Cardiac muscle cell (in vitro differentiated cells and primary cell): ENCODE measurements around the gene CC2D1B. TPM values are rescaled to one million over a fixed set of nuclear protein-coding genes. Genes with fewer than 3 reads are reported as not detected.

Experiments used
- DNase-seq, 2 donors: peaks; one replicate each; pipeline versions ENCODE4 v3.0.0 to v3.0.0-alpha.2; 2010 to 2017; ENCODE audit warnings: low read depth in 1 of 2, low spot score in 1 of 2
- H3K27ac ChIP-seq: fragments of 200-600 bp; sonication (generic); 2 replicates; pipeline ENCODE4 v1.5.1; 2016
- H3K27me3 ChIP-seq: fragments of 200-600 bp; sonication (generic); 2 replicates; pipeline ENCODE4 v1.6.0; 2016; ENCODE audit warnings: control low read depth
- H3K36me3 ChIP-seq: fragments of 200-600 bp; sonication (generic); 2 replicates; pipeline ENCODE4 v1.5.1; 2016; ENCODE audit warnings: control low read depth
- H3K4me1 ChIP-seq: fragments of 200-600 bp; sonication (generic); 2 replicates; pipeline ENCODE4 v1.8.1; 2017; ENCODE audit warnings: low read depth, mild to moderate bottlenecking, mixed run types
- H3K4me3 ChIP-seq: fragments of 200-600 bp; sonication (generic); 2 replicates; pipeline ENCODE4 v1.5.1; 2016; ENCODE audit warnings: mild to moderate bottlenecking
- H3K9me3 ChIP-seq: fragments of 200-600 bp; sonication (generic); 2 replicates; pipeline ENCODE4 v1.5.1; 2017; ENCODE audit warnings: low read depth, mild to moderate bottlenecking, control low read depth
- CTCF ChIP-seq: IDR thresholded peaks from 2 replicates; pipeline ENCODE4 v1.5.1; 2012; ENCODE audit warnings: low read depth, mild to moderate bottlenecking, low read length
- polyA plus RNA-seq: library from polyadenylated mRNA; unstranded; fragments of >200 nt; fragmentation: Nextera tagmentation; extraction: Ambion mirVana; gene quantifications from 2 replicates; pipeline ENCODE4 v1.2.1, GENCODE V29; 2016
- total RNA-seq: library from RNA; depleted of rRNA; stranded (reverse); fragments of >200 nt; gene quantifications from 2 replicates; pipeline ENCODE4 v1.2.3, GENCODE V29; 2016

The CC2D1B gene
- total and polyA plus RNA-seq, 2 experiments from 2014 or later: 14.4 to 15.0 TPM

- Histone ChIP-seq H3K4me1 (peaks cover 9% of the 10 kb centered on the region), H3K27me3 (no peaks in the 10 kb centered on the region), H3K9me3 (no peaks in the 10 kb centered on the region), H3K27ac (no peak overlapping the region), H3K4me3 (no peak overlapping the region), H3K36me3 (peaks cover 25% of the 10 kb centered on the region)
- no peak for TF ChIP-seq CTCF
- DNase-seq: no peak
Measured at GRCh38 chr1:52364235-52364839, 1.7 kb downstream of the CC2D1B start.

GRCh38 chr1:52360595-52360968 is 5.4 kb downstream of the CC2D1B start:
- no peaks in the 10 kb centered on the region for H3K27me3 ChIP-seq
- peaks cover 5% of the 10 kb centered on the region for H3K4me1 ChIP-seq
- H3K27ac ChIP-seq: no peak overlapping the region
- H3K4me3 ChIP-seq: no peak overlapping the region
- no peaks in the 10 kb centered on the region for H3K9me3 ChIP-seq
- DNase-seq: no peak
- no peak for TF ChIP-seq CTCF
- H3K36me3 ChIP-seq: peaks cover 53% of the 10 kb centered on the region

- no peak for DNase-seq
- Histone ChIP-seq H3K9me3 (no peaks in the 10 kb centered on the region), H3K4me1 (peaks cover 2% of the 10 kb centered on the region), H3K36me3 (peaks cover 57% of the 10 kb centered on the region), H3K27me3 (no peaks in the 10 kb centered on the region), H3K4me3 (no peak overlapping the region), H3K27ac (no peak overlapping the region)
- TF ChIP-seq CTCF: no peak
Measured at GRCh38 chr1:52359676-52360594, 6.1 kb downstream of the CC2D1B start.

GRCh38 chr1:52358851-52359497 is 7.0 kb downstream of the CC2D1B start:
- Histone ChIP-seq H3K9me3 (no peaks in the 10 kb centered on the region), H3K4me1 (no peaks in the 10 kb centered on the region), H3K4me3 (no peak overlapping the region), H3K27me3 (no peaks in the 10 kb centered on the region), H3K36me3 (peaks cover 64% of the 10 kb centered on the region), H3K27ac (no peak overlapping the region)
- no peak for DNase-seq
- TF ChIP-seq CTCF: no peak

- Histone ChIP-seq H3K36me3 (peaks cover 68% of the 10 kb centered on the region), H3K27ac (no peak overlapping the region), H3K27me3 (no peaks in the 10 kb centered on the region), H3K4me1 (no peaks in the 10 kb centered on the region), H3K9me3 (no peaks in the 10 kb centered on the region), H3K4me3 (no peak overlapping the region)
- DNase-seq: no peak
- no peak for TF ChIP-seq CTCF
Measured at GRCh38 chr1:52357397-52357796, 8.6 kb downstream of the CC2D1B start.
